Measurements from ENCODE around the gene MPI.
"Not testable (repeated sequence)": the region's sequence is repeated elsewhere in the genome, so short reads cannot be mapped to it uniquely, and the experiment has no call there.

The MPI gene

DNA sequence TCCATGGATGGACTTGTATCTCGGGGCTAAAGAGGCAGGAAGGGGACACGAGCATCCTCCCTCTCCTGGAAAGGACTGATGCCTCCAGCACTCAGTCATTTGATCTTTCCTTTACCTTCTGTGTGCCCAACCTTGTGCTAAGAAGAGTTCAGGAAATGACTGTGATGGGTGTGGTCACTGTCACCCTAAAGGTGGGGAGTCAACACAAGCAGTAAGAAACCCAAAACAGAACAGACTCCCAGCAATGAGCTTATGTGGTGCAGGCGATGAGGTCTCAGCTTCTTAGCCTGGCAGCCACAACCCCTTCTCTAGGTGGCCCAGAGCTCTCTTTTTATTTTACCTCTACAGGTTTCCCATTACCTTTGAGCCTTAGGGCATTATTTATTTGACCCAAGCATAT is 3.8 kb downstream of the MPI start:
- DNase-seq = no peak

DNA sequence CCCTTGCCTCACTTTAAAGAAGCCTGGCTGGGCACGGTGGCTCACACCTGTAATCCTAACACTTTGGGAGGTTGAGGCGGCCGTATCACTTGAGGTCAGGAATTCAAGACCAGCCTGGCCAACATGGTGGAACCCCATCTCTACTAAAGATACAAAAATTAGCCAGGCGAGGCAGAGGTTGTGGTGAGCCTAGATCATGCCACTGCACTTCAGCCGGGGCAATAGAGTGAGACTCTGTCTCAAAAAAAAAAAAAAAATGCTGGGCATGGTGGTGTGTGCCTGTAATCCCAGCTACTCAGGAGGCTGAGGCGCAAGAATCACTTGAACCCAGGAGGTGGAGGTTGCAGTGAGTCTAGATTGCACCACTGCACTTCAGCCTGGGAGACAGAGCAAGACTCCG is 4.5 kb downstream of the MPI start:
- not testable (repeated sequence) for DNase-seq

DNA sequence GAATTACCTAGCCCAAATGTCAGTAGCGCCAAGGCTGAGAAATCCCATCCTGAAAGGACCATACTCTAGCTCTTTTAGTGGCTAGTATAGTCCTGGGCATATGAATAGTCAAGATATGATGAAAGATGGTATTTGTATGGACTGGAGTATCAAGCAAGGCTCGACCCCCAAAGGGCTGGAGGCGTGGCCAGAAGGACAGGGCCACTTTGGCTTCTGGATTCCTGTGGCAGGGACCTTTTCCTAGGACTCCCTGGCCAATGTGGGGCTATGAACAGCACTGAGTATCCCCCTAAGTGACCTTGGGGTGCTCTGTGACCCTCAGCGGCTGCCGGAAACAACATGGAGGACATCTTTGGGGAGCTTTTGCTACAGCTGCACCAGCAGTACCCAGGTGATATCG is 6.0 kb downstream of the MPI start:
- DNase-seq = no peak

DNA sequence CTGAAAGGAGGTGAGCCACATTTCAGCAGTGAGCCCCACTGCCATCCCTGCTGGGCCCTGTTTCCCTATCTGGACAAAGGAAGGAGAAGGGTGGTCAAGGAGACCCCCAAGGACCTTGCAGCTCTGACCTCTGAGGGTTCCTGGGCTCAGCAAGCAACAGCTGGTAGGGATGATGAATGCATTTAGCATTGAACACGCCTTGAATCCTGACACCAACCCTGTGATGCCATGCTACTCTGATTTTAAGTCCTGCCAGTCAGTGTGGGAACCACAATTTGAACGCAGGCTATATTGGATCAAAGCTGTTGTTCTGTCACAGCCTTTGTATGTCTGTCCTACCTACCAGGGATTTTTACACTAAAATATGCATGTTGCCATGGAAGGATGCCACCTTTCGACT is 6.5 kb downstream of the MPI start:
- no peak for DNase-seq

DNA sequence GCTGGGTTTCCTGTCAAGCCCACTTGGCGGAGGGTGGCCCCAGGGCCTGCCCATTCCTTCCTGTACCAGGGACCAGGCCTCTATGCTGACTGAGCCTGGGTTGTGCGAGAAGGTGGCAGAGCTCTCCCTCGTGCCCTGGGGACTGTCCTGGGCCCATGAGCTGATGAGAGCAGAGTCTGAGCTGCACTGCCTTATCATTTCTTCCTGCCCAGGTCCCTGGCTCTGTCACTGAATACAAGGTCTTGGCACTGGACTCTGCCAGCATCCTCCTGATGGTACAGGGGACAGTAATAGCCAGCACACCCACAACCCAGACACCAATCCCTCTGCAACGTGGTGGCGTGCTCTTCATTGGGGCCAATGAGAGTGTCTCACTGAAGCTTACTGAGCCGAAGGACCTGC is 7.5 kb downstream of the MPI start:
- no peak for DNase-seq

DNA sequence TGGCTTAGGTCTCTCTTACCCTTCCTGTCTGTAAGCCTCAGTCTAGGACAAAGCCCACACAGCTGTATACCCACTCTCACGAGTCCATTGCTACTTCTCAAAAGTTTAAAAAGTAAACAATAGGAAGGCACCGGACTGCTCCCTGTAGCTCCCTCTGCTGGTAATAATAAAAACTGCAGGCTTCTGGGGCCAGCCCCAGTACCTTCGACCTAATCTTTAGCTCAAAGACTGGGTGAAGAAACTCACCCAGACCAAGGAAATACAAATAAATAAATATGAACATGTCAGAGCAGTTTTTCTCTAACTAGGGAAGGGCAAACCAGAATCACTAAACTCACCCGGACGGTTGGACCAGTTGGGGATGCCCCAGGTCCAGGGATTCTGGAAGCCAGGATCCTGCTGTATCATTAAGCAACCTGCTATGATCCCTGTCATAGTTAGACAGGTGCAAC is 11.8 kb downstream of the MPI start:
- DNase-seq = peak; percentile 62

DNA sequence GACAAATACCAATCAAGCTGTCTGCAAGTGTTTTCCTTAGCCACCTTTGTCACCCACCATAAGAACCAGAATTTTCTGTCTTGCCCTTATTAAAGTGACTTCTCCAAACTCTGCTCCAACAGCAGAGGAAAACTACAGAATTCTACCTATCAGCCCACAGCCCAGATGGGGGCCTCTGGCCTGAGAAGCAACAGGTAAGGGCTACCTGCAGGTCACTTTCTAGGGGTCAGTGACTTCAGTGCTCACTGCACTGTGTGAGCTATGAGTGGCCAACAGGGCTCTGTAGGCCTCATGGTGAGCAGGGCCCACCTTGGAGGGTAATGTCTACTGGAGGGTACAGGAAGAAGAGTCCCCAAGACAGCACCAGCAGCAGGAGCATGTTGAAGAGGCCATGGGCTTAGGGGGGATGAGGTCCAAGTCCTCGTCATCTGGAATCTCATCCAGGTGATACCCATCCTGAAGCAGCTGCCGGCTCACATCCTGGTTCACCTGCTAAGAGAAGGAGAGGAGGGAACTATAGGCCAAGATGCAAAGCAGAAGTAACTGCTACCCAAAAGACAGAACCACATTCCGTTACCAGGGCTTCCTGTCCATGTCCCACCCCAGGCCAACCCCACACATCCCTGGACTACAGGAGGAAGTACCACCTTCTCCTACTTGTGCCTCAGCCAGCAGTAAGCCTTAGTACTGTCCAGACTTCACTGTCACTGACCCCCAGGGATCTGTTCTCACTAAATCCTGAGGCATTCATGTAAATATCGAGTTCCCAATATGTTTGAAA is 12.6 kb downstream of the MPI start:
- no peak for DNase-seq

DNA sequence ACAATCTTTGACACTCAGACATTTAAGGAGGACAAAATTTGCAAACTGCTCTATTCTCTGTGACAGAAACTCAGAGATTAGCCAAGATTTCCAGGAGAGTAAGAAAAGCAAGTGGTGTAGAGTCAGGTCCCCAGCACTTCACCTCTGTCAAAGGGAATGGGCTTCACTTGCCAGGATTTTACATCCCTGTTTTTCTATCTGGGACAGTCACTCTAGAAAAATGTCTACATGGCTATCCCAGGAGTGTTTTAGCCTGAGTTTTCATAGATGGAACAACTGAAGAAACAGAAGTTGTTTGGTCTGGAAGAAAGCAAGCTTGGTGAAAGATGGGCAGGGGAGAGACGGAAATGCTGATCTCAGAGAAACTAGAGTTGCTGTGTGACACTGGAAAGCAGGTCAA is 13.8 kb downstream of the MPI start:
- no peak for DNase-seq

DNA sequence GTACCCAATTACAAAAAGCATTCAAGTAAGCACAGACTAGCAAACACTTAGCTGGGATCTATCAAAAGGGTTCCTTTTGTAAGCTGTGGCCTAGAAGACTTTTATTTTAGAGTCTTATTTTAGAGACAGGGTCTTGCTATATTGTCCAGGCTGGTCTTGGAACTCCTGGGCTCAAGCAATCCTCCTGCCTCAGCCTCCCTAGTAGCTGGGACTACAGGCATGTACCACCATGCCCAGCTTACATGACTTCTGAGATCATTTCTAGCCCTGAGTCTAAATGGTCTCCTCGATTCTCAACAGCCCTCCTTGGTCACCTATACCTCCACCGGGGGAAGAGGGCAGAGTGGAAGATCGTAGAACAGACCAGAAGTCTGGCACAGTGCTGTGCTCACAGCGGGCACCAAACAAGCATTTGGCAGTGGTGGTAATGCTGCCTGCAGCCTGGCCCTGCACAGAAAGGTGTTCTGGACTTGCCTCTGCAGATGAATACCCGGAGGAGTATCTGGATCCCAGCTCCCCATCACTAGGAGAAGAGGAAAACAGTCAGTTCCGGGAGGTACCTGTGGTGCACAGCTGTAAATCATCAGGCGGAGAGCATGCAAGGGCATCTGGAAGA is 14.5 kb downstream of the MPI start:
- no peak for DNase-seq

DNA sequence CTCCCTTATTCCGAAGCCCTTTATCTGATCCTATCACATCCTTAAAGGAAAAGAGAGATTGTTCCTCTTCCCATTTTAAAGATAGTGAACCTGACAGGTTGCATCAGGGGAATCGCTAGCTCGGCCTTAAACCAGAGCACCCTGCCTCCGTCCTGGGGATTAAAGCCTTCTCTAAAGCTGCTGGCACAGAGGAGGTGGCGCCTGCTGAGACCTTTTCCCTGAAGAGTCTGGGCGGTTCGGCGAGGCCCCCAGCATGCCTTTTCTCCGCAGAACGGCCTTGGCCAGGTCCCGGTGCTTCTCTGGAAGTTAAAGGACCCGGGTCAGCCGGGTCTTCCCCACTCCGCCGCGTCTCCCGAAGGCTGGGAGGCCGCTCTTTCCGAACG is 16.2 kb downstream of the MPI start:
- no peak for DNase-seq

DNA sequence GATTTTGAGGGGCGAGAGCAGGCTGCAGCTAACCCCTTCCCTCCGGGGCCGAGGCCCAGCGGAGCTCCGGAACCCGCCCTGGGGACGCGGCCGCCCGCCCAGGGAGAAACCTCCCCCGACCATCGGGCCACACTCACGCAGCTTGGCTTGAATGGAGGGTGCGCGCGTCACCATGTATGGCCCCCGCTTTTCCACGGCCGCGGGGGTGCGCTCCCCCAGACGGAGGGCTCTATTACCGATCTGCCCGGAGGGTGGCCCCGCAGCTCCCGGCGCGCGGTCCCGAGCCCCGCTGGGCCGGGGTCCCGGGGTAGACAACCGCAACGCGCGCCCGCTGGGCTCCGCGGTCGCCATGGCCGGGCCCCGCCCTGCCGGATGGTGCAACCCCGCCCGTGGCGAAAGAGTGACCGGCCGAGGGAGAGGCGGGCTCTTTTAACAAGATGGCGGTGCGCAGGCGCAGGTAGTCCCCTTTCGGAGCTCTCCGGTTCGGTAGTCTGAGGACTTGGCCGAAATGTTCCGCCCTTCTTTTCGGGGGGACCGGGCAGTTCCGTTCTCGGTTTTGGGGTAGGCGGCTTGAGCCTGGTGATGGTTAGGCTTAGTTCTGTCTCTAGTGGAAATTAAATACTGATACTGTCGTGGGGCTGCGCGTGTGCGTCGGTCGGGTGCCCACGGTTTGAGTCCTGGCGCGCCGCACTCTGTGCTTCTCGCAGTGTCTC is 16.8 kb downstream of the MPI start, which contains the start of gene FAM219B:
TSS of gene FAM219B (minus strand) at position 402 of the 713 bp plus-strand sequence. CDS start at position 351, 51 bp downstream.
- DNase-seq = peak; percentile 88

DNA sequence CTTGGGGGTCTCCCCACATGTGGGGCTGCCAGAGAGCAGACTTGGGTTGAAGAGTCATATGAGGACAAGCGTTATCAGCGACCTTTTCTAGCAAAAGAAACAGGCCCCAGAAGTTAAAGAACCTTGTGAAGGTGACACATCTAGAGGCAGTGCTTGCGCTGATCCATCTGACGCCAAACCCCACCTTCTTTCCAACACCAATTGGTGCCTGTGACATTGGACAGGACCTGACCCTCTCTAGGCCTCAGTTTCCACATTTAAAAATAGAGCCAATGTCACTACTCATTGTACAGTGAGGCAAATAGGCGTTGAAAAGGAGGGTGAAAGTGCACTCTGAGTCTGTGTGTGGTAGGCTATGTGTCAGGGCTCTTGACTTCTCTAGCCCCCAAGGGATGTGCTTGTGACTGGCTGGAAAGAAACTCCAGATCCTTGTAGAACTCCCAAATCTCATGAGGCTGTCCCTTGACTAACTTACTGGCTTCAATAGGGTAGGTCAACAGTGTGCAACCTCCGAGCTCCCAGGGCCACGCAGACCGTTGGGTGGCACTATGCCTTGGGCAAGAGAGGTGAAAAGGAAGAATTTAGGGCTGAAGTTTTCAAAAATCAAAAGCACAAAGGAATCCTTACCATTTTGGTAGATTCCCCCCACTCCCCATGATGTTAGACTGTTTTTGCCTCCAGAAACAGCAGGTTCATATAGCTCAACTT is 17.5 kb downstream of the MPI start:
- DNase-seq = no peak

DNA sequence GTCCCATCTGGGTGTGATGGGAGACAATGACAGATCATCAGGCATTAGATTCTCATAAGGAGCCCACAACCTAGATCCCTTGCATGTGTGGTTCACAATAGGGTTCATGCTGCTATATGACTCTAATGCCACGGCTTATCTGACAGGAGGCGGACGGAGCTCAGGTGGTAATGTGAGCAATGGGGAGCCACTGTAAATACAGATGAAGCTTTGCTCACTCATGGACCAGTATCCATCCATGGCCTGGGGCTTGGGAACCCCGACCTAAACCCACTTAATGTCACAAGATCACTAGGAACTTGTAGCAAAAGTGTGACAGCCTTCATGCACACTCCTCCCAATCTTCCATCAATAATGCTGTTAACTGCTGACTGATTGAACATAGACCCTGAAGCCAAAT is 18.8 kb downstream of the MPI start:
- DNase-seq = no peak

DNA sequence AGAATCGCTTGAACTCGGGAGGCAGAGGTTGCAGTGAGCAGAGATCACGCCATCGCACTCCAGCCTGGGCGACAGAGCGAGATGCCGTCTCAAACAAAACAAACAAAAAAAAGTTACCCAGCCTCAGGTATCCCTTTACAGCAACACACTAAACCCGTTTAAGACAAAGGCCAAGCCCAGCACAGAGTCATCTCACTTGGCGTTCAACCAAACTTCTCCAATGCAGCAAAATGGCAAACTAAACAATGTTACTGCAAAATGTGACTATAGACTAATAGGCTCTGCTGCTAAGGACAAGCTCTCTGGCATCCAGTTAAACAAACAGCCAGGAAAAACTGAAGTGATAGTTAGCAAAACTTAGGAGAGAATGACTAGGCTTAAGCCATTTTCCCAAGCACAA is 23.2 kb downstream of the MPI start:
- no peak for DNase-seq

DNA sequence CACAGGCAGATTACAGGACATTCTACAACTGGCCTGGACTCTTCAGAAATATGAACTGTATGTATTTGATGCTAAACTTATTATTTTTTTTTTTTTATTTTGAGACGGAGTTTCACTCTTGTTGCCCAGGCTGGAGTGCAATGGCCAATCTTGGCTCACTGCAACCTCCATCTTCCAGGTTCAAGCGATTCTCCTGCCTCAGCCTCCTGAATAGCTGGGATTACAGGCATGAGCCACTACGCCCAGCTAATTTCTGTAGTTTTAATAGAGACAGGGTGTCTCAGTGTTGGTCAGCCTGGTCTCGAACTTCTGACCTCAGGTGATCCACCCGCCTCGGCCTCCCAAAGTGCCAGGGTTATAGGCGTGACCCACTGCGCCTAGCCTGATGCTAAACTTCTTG is 24.0 kb downstream of the MPI start:
- DNase-seq = not testable (repeated sequence)

DNA sequence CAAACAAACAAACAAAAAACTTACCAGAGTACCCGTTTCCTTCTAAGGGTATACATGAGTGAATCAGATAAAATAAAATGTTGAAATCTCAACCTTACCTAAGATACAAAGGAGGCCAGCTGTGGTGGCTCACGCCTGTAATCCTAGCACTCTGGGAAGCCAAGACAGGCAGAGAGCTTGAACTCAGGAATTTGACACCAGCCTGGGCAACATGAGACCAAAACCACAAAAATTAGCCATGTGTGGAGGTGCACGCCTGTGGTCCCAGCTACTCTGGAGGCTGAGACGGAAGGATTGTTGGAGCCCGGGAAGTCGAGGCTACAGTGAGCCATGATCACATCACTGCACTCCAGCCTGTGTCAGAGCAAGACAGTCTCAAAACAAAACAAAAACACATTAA is 27.8 kb downstream of the MPI start:
- DNase-seq = no peak

DNA sequence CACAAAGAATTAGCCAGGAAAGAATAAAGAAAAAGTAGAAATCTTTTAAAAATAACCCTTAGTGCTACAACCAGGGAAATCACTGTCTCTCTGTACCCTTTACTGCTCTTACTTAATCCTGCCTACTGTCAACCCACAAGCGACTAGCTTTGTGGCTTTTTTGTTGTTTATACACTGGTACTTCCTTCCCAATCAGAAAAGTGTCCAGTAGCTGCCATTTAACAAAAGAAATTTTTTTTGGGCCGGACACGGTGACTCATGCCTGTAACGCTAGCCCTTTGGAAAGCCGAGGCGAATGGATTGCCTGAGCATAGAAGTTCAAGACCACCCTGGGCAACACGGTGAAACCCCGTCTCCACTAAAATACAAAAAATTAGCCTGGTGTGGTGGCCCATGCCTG is 30.6 kb downstream of the MPI start:
- no peak for DNase-seq

DNA sequence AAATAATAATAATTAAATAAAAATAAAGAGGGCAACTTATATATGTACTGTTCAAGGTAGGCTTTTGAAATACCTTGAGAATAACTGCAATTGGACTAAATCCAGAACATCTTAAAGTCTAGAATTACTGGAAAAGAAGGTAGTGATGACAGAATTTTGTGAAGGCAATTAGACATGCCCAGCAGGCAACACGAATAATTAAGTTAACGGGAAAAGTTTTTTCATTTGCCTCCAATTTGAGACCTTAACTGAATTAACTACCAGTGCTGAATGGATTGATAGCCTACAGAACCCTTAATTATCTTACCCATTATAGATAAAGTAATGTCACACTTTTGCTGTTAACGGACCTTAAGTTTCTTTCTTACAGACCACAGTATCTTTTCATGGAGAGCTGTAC is 34.7 kb downstream of the MPI start:
- no peak for DNase-seq

DNA sequence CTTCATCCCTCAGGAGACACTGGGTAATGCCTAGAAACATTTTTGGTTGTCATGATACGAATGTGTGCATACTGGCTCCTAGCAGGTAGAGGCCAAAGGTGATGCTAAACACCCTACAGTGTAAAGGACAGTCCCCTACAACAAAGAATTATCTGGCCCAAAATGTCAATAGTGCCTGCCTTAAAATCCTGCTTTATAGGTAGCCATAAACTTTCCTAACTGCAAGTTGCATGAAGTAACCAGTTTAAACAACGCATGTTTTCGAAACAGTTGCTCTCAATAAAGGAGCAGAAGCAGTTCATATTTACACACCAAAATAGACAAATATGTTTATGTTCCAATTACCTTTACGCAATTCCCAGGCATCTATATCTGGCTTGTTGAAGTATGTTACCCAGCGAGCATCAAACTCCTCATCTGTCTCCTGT is 38.9 kb downstream of the MPI start:
- DNase-seq = no peak

DNA sequence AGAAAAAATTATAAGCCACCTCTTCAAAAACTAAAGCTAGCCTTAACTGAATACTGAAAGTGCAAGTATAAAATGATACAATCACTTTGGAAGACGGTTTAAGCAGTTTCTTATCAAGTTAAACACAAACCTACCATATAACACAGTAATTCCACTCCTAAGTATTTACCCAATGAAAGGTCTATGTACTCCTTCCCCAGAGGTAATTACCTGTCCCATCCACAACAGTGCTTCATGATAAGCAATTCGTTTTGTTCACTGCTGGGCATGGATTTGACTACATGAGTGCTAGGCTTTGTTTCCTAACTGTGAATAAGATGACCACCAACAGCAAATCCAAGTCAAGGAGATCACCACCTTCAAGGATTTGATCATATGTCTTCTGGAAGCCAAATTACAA is 43.7 kb downstream of the MPI start:
- no peak for DNase-seq

DNA sequence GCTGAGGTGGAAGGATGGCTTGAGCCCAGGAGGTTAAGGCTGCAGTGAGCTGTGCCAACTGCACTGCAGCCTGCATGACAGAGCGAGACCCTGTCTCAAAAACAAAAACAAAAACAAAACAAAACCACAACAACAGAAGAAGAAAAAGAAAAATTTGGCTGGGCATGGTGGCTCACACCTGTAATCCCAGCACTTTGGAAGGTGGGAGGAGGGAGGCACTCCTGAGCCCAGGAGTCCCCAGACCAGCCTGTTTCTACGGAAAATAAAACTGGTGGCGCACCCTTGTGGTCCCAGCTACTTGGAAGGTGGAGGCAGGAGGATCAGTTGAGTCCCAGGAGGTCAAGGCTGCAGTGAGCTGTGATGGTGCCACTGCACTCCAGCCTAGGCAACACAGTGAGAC is 45.4 kb downstream of the MPI start:
- DNase-seq = not testable (repeated sequence)

DNA sequence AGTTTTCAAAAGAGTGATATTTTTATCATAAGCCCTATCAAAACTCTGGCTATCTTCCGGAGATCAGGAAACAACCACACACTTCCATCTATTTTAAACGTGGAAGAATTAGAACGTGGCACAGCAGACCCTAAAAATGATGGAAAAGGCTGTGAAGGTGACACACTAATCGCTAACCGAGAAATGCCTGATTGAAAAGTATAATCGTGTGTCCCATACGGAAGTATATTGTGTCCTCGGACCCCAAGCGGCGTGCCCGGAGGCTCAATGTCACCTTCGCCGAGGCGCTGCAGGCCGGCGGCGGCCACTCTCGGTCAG is 47.4 kb downstream of the MPI start:
- DNase-seq = no peak

DNA sequence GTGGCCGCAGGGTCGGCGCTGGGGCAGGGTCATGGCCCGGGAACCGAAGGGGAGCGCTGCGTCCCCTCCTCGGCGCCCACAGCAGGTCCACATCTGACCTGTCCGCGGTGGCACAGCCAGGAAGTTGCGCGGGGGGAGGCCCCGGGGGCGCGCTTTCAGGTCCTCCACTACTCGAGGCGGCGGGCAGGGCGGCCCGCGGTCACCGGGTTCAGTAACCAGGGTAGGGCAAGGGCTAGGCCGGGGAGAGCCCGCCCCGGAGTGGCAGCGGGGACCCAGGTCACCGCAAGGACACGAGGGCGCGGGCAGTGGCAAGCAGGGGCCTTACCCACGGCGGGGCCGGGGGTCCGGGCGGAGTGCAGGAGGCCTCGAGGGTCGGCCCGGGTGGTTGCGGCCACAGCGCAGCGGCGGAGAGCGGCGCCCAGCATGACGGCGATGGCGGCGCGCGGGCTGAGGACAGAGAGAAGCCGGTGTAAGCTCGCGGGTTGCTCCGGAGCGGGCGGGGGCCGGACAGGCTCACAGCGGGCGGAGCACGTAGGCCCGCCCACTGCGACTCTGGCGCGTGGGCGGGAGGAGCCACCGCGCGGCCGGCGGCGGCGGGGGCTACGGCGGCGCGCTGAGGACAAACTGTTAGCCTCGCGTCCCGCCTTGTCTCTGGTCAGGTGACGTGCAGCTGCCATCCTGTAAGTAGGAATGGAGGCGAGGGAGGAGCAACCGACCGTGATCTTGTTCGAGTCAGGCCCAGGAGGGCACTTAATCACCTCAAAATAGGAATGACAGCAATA is 47.9 kb downstream of the MPI start, which contains the start of gene COX5A:
TSS of gene COX5A (minus strand) at position 484 of the 782 bp plus-strand sequence. CDS start at position 425, 59 bp downstream.
- peak; percentile 92 for DNase-seq

All from activated CD4-positive, CD25-positive, alpha-beta regulatory T cell treated with anti-CD3 and anti-CD28 coated beads, Interleukin-2, amount 50 U/mL, for 72 hours (primary cell).